RWPE1 (cell line): ENCODE data around the gene IKZF1.

ENCODE experiments used
- CTCF ChIA-PET: fragments of 350-600 bp; sonication (Branson Sonifier 250); formaldehyde crosslinking; extraction: SDS; loops from one replicate; lab custom pipeline; 2021; lab: Yijun Ruan, JAX
- POLR2A ChIA-PET: fragments of 400-600 bp; formaldehyde crosslinking; extraction: SDS; loops from one replicate; lab custom pipeline; 2020; ENCODE audit warnings: antibody characterized with exemption; ENCODE audit not compliant: low non-redundant PET; lab: Yijun Ruan, JAX
- DNase-seq: peaks from one replicate; pipeline ENCODE4 v3.0.0; 2012; ENCODE audit warnings: low spot score
- H3K27ac ChIP-seq: fragments of 450-650 bp; 2 replicates; pipeline ENCODE4 v1.5.1; 2017
- TF ChIP-seq, protein P1 (sequence below): fragments of 450-650 bp; conservative IDR thresholded peaks from 2 replicates; pipeline ENCODE4 v1.5.1; 2017; ENCODE audit warnings: low read depth, mild to moderate bottlenecking

The IKZF1 gene

DNA sequence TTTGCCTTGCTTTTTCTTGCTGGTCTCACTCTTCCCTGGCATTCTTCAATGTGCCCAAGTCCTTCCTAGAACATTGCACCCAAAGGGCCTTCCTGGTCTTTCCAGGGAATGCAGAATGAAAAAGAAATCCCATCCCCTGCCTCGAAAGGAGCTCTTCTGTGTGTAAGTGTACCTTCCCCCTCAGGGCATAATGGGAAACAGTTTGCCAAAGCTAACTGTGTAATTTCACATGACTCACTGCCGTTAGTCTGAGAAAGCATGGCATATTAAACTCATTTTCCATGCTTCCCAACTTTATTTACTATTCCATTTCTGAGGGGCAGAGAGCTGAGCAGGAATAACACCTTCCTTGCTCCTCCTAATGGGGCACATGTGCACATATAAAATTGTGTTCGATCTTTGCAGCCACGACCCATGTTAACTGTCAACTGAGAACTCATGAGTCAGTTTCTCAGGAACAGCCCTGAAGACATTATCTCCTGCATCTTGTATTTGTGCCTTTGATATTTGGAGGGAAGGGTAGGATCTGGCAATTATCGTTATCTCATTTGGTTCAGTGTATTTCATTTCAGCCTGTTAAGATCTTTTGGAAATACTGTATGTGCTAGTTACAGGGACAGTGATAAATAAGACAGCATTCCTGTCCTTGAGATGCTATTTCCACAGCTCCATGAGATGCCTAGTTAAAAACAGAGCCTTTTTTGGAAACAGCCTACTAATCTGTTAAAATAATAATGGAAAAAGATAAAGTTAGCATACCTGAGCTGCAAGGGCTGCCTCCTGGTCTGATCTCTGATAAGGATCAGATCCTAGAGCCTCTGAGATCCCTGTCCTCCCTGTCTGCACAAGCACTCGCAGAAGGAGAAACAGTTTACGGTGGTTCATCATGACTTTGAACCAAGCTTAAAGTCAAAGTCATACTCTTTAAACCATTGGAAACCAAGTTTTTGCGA, 42.3 kb downstream of the IKZF1 start:
- no peak overlapping the region for H3K27ac ChIP-seq
- CTCF ChIA-PET, result interaction anchor here (0.7 kb wide), 1 partner anchor 279 kb away, joined by 3 read pairs; no protein-coding TSS in a partner anchor
- POLR2A ChIA-PET, result no interaction called here
- TF ChIP-seq, protein P1, sequence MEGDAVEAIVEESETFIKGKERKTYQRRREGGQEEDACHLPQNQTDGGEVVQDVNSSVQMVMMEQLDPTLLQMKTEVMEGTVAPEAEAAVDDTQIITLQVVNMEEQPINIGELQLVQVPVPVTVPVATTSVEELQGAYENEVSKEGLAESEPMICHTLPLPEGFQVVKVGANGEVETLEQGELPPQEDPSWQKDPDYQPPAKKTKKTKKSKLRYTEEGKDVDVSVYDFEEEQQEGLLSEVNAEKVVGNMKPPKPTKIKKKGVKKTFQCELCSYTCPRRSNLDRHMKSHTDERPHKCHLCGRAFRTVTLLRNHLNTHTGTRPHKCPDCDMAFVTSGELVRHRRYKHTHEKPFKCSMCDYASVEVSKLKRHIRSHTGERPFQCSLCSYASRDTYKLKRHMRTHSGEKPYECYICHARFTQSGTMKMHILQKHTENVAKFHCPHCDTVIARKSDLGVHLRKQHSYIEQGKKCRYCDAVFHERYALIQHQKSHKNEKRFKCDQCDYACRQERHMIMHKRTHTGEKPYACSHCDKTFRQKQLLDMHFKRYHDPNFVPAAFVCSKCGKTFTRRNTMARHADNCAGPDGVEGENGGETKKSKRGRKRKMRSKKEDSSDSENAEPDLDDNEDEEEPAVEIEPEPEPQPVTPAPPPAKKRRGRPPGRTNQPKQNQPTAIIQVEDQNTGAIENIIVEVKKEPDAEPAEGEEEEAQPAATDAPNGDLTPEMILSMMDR, result no peak
- peak; percentile 34 for DNase-seq

DNA sequence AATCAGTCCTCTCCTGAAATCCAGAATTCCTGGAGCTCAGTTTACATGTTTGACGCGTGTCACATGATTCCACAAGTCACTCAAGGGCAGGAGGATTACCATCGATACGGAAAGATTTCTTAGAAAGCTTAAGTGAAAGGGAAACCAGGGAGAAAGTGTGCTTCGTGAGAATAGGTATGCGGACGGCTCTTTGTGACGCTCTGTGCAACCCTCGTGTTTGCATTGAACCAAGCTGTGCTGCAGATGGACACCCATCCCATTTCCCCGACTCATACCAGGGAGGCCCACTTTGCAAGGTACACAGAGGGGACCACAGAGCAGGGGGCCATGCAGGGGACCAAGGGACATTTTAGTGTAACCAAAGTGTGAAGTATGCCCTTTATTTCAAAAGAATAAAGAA, 43.2 kb downstream of the IKZF1 start:
- CTCF ChIA-PET, result no interaction called here
- POLR2A ChIA-PET, result no interaction called here
- no peak overlapping the region for H3K27ac ChIP-seq
- DNase-seq, result no peak
- TF ChIP-seq, protein P1, result no peak

DNA sequence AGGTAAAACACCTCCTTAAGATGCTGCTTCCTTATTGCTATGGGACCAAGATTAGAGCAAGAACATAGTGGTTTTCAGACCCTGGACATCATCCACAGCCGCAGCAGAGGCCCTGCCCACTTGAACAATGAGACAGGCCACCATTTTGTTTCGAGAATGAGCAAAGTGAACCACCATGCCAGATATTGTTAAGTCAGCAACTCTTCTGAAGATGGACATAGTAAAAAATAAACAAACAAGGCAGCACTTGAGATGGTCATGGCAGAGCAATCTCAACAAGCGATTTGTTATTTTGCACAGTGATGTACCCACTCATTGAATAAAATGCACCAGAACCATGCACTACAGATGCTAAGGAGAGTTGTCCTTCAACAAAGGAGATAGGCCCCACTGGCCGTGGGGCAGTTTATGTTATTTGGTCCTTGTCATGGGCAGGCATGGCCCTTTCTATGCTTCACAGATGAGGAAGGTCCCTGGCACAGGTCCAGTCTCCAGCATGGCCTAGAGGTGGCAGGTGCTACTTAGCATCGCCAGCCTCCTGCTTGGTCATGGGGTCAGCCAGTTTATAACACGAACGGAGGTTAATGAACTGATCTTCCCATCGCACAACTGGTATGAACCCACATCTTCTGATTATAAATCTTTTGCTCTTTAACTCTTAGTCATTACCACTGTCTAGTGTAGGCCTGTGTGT, 44.1 kb downstream of the IKZF1 start:
- no peak overlapping the region for H3K27ac ChIP-seq
- CTCF ChIA-PET, result interaction anchor here (0.6 to 0.7 kb wide), 2 partner anchors 84 to 143 kb away, joined by 3 read pairs; no protein-coding TSS in a partner anchor
- TF ChIP-seq, protein P1, result no peak
- POLR2A ChIA-PET, result no interaction called here
- no peak for DNase-seq

DNA sequence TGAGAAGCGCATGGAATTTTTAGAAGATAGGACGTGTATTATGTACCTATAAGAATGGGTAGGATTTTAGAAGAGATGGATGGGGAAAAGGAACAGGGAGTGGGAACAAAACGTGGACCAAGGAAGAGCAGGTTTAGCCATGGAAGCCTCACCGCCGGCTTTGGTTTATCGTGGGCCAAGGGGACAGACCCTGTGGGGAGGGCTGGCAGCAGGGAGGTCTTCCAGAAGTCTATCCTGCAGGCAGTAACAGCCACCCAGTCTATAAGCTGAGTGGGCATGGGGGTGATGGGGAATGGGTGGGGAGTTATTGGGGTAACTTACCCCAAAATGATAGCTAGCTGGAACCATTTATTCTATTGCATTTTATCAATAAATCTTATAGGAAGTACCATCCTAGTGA, 44.9 kb downstream of the IKZF1 start:
- TF ChIP-seq, protein P1, result no peak
- no peak overlapping the region for H3K27ac ChIP-seq
- CTCF ChIA-PET, result interaction anchor here (0.7 kb wide), 1 partner anchor 85 kb away, joined by 3 read pairs; no protein-coding TSS in a partner anchor
- no peak for DNase-seq
- POLR2A ChIA-PET, result no interaction called here

DNA sequence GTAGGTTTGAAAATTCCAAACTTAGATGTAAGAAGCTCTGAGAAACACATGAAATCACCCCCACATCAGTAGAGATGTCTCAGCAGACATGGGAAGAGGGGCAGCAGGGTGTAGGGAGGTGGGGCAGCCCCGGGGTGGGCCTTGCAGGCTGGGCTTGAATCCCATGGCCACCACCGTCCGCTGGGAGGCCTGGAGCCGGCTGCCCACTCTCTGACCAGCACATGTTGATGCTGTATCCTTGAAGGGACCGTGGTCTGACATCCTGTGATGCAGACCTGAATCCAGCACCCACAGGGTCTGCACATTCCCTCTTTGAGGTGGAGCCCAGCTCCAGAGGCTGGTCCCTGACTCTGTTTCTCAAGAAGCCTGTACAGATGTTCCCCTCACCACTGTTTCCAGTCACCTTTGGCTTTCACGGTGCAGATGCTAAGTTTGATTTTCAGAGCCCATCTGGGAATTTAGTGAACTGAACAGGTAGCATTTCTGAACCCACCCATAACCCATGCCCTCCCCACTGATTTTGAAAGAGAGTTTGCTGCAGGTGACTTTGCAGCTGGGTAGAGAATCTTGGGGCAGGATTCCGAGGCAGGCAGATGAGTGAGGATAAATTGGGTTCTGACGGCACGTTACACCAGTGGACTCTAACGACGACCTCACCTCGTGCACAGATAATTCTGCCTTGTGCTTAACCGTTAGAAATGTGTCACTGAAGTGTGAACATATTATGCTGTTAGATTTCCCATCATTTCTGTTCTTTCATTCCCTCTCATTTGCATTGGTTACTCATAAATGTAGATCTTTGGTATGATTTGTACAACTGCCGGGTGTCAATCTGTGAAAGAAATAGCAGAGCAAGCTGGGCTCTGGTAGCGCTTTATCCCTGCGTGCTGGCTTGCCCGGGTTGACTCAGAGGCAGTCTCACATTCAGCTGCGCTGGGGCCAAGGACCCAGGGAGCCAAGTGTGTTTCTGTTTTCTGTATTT, 45.7 kb downstream of the IKZF1 start:
- DNase-seq, result no peak
- POLR2A ChIA-PET, result no interaction called here
- CTCF ChIA-PET, result no interaction called here
- no peak overlapping the region for H3K27ac ChIP-seq
- TF ChIP-seq, protein P1, result no peak
